Left lobe of liver (tissue), 2 donors: ENCODE measurements around the gene PIANP. TPM values are rescaled to one million over a fixed set of nuclear protein-coding genes. Genes with fewer than 3 reads are reported as not detected.

Source experiments
- ATAC-seq: fragments of 200-7000 bp; cut with Tn5 transposase; one replicate; pipeline ENCODE4 v1.9.1; 2020; ENCODE audit warnings: mild to moderate bottlenecking, moderate library complexity
- DNase-seq: peaks from one replicate; pipeline ENCODE4 v3.0.0-alpha.2; 2020; ENCODE audit warnings: low spot score
- total RNA-seq: library from RNA; stranded (reverse); gene quantifications from one replicate; pipeline ENCODE4 v1.2.1, GENCODE V29; 2021
- donor health status: DM: no; HTN: no; CAD: no; lungs with moderate emphysema.
- donor health status: DM: no; HTN: yes; CAD: no.

The PIANP gene
- total RNA-seq, 1 donor from 2014 or later, result not detected

DNA sequence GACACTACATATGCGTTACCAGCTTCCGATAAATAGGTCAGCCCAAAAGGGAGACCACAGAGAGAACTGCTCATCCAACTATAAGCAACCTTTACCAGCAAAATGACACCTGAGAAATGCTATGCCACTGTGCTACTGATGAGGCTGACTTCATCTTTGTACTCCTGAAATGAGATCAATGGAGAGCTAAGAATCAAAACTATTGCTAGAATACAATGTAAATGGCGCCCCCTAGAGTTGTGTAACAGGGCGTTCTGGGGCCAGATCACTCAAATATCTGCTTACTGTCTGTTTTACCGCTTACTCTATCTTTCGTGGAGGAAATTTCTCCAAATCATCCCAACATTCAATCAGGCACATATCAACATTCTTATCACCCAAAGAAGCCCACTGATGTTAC is 16.0 kb downstream of the PIANP start:
- ATAC-seq, result no peak
- DNase-seq, result no peak

DNA sequence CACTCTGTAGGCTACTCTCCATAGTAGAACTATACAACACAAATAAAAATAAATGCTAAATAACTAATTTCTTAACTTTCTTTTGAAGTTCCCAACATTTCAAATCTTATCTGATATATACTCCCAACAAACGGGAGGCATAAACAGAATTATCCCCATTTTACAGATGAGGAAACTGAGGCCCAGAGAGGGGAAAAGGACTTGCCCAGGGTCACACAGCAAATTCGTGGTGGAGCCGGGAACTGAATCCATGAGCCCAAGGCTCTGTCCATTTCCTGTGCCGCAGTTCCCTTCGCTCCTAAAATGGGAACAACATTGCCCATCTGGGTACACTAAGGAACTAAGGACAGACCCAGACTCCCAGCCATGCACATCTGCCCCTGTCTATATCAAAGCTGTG is 23.7 kb downstream of the PIANP start:
- ATAC-seq (no peak), DNase-seq (no peak)

DNA sequence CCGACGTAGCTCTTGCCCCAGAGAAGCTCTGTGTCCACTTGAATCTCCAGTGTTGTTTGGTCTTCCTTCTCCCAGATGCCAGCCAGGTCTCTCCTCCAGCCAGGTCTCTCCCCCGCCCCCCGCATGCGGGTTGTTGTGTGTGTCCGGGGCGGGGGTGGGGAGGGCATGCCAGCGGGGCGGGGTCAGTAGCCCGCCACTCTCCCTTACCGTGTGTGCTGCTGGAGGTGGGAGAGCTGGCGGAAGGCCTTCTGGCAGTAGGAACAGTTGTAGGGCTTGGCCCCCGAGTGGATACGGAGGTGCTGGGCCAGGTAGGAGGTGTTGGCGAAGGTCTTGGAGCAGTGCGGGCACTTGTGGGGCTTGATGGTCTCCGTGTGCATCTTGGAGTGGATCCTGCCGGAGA is 28.5 kb downstream of the PIANP start:
- ATAC-seq, result no peak
- DNase-seq, result no peak

DNA sequence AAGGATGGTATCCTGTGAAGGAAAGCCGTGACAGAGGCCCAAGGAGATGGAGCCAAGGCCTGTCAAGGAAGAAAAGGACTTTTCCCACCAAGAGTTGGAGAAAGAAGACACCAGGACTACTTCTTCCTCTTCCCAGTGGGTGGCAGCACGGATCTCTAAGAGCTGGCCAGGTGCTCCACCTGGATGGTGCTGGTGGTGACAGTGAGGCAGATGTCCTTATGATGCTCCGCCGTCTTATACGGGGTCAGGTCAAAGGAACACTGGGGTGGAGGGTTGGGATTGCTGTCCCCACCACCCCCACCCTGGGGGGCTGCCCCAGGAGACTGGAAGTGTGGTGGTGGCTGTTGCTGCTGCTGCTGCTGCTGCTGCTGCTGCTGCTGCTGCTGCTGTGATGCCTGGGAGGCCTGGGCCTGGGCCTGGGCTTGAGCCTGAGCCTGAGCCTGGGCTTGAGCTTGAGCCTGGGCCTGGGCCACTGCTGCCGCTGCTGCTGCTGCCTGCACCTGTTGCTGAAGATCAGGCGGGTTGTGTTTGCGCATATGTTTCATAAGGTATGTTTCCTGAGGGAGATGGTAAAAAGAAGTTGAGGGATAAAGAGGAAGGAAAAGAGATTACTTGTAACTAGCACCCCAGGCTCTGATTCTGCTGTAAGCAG is 32.9 kb downstream of the PIANP start:
- DNase-seq (no peak), ATAC-seq (peak; percentile 17)

DNA sequence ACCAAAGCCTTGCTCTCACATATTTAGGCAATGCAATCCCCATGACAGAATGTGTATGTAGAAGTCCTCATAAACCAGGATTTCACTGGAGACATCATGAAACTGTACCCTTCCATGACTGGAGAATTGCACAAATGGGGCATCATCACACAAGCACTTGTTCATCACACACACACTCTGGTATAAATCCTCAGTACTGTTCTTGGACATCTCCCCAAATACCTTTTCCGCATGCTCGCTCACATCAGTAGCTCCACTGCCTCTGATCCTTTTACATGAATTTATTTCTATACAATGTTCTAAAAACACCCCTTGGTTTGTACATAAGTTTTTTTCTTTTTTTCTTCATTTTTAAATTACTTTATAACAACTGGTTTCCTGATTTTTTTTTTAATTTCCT is 34.4 kb downstream of the PIANP start:
- DNase-seq (no peak), ATAC-seq (no peak)

DNA sequence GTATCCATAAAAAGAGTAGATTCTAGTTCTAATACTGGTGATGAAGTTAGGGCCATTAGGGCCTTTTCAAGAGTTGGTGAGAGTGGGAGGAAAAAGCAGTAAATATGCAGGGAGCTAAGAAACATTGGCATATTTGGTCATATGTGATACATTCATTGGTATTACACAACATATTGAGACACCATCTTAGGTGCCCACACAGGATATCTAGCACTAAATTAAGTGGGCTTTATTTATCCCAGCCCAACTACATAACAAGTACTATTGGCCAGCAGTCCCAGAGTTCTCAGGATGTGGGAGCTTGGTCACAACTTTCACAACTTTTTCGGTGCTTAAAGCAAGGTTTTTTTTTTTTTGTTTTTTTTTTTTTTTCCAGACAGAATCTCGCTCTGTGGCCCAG is 35.7 kb downstream of the PIANP start:
- DNase-seq (no peak), ATAC-seq (no peak)

DNA sequence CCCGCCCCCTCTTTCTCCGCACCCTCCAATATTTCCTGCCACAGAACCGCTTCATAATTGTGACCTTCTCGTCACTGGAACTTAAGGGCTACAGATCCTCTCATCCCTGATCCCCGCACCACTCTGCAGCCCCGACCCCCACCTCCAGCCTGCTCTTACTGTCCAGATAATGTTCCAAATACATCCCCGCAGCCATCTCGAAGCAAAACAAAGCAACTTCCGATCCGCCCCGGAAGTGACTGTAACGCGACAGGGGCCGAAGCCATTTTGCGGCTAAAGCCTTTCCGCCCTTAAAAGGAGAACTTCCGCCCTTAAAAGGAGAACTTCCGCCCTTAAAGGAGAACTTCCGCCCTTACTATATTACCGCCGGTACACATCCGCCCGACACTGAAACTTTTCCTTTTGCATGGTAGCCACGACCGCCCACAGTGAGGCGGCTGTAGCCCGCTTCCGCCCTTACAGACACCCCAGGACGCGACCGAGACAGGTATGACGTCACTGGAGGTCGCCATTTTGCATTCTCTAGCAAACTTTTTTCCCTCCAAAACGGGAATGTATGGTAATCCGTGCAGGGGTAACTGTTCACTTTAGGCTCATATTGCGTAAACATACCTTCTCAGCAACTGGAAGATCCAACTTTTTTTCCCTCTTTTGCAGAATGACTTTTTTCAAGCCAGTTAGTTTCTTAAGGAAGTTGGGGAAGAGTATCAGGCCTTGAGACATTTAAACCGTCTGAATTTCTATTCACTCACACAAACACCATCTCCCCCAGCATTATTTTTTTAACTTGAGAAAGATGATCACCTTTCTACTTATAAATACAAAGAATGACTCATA is 37.5 kb downstream of the PIANP start, which contains the start of gene ING4:
TSS of gene ING4 (minus strand) at position 214 of the 837 bp plus-strand sequence. CDS start at position 196, 18 bp downstream.
- DNase-seq, result peak; percentile 98
- peak; percentile 99 for ATAC-seq

DNA sequence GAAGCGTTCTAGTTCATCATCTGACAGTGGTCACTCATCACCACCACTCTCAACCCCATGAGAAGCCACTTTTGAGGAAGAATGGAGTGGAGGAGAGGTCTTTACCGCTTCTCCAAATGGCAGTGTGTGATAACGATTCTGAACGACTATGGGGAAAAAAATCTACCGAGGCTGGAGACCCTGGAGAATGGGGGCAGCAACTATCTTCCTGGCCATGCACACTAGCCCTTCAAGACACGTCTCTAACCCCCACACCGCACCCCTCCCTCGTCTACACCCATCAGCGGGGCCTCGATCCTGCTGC is 38.1 kb downstream of the PIANP start:
- DNase-seq, result no peak
- ATAC-seq, result no peak

DNA sequence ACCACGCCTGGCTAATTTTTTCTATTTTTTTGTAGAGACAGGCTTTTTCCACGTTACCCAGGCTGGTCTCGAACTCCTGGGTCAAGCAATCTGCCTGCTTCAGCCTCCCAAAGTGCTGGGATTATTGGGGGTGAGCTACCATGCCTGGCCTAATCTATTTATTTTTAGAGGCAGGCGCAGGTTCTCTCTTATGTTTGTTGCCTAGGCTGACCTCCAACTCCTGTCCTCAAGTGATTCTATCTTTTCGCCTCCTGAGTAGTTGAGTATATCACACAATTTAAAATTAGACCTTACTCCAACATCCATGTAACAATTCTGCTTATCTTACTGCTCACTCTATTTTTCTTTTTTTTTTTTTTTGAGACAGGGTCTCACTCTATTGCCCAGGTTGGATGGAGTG is 46.6 kb downstream of the PIANP start:
- DNase-seq (no peak), ATAC-seq (no peak)

DNA sequence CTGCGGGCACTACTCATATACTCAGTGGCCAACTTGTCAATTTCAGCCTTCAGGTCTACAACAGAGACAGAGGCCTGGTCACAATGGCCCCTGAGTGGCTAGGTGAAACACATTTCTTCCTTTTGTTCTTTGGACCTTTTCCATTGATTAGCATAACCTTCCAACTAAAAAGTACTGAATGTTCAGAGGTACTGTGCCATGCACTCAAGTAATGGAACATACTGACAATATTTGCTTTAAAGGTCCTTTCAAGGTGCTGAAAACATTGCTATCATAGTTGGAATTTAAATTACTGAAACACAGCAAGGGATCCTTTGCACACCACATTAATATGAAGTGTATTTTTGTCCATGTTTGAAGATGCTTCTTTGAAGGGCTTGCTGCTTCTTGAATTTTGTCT is 47.3 kb downstream of the PIANP start:
- DNase-seq, result no peak
- no peak for ATAC-seq

DNA sequence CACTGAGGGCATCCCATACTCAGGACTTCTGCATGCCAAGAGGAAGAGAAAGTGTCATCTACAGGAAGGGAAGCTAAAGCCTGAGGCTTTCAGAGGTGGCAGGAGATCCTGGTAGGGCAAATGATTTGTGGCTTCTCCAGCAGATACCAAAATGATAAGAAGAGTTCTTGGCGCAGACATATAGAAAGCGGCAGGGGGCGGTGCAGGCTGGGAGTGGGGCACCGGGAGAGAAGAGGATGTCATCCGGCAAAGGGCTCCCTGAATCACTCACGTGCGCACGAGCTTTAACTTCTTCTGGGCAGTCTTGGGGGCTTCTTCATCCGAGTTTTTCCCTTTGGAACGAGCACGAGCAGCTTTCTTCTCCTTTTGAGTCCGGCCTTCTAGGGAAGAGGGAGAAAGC is 48.2 kb downstream of the PIANP start:
- no peak for DNase-seq

DNA sequence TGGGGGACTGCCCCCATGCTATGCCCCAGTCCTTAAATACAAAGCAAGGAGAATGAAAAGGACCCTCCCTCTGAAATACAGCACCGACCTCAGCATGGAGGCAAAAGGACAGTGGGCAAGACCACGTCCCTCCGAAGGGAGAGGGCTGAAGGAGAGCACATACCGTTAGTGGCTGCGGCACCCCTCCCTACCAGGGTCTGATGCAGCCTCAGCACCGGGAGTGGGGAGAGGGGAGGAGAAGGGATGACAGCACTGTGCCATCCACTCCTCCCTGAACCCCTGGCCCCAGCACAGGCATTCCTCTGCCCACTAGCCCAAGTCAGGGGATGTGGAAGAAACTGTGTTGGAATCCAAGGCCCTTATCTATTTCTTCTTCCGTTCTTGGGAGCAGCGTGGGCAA is 49.8 kb downstream of the PIANP start:
- ATAC-seq, result no peak

More for the DNA sequence above, 48.2 kb downstream of the PIANP start:
- no peak for ATAC-seq

DNA sequence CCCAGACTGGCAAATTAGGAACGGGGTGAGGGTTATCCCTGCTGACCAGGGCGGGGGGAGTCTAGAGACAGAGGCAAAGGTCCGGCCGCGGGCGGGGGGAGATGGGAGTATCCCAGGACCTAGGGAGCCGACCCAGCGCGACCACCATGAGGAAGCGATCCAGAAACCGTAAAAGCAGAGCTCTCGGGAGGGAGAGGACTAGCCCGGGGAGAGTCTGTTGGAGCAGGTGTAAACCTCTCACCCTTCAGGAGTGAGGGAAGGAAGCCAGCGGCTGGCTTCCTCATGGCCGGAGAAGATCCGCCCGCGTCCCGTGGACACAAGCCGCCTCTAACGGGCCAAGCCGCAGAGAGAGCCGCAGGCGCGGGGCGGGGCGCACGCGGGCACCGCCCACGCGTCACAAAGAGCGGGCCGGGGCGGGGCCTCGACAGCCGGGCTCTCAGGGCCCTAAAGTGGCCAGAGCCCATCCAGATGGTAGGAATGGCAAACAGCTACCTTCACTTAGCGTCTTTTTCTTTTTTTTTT is 53.5 kb downstream of the PIANP start, which contains the start of gene ACRBP:
TSS of gene ACRBP (minus strand) at position 350 of the 522 bp plus-strand sequence. CDS start at position 284, 66 bp downstream.
- peak; percentile 76 for DNase-seq

More for the DNA sequence above, 49.8 kb downstream of the PIANP start:
- no peak for DNase-seq

DNA sequence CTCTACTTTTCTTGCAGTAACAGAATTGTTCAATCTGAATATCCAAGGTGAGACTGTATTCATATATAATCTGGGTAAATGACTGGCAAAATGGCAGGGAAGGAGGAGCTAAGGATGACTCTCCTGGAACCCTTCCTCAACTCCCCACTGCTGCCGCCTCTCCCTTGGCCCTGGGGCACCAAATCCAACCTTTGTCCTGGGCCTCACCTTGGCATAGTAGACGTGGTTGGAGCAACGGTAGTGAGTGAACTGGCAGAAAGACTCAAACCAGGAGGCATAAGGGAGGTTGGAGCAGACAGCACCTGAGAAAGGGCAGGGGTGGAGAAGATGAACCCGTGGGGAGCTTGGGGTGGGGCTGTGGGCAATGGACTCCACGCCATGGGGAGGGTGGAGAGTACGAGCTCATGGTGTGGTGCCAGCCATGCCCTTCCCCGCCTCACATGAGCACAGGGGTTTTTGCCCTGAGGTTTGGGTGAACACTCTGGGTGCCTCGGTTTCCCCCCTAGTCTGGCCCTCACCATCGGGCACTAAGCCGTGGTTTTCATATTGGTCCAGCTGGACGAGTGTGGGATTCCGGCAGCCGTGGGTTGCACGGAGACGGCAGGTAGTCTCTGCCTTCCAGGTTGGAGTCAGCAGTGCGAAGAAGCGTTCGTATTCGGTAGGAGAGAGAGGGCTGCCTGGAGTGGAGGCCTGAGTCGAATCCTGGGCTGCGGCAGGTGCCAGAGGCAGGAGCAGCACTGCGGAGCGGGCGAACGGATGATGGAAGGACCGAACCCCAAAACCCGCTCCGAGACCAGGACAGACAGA is 54.1 kb downstream of the PIANP start:
- peak; percentile 15 for ATAC-seq

More for the DNA sequence above, 53.5 kb downstream of the PIANP start, which contains the start of gene ACRBP:
- peak; percentile 96 for ATAC-seq

DNA sequence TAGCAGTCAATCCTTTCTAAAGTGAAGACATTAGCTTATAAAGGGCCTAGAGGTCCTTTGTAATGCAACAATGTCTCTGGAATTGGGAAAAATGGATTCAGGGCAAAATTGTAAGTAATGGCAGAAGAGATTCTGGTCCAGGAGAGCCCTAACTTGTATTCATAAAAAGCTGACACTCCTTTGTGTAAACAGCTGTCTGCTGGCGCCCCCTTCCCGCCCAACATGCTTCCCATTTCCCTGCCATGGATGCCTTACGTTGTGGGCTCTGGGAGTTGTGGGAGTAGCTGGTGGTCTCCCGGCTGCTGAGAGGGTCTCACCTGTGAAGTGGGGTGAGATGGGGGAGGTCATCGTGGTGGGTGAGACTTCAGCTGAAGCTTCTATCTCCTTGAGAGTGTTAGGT is 55.7 kb downstream of the PIANP start:
- ATAC-seq (no peak), DNase-seq (no peak)

More for the DNA sequence above, 54.1 kb downstream of the PIANP start:
- DNase-seq, result no peak

DNA sequence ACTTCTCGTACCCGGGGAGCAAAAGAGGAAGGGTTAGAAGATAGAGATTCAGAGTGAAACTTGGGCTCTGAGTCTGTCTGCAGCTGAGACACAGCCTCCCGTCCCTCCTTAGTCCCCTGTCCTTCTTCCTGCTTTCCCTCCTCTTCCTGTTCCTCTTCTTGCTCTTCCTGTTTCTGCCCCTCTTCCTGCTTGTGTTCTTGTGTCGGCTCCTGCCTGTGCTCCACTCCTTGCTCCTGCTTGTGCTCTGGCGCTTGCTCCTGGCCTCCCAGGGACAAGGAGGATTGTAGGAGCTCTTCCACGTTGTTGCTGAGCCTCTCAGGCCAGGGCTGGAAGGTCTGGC is 56.4 kb downstream of the PIANP start:
- peak; percentile 15 for ATAC-seq
- no peak for DNase-seq

Other genes starting within 250 kb of the PIANP start
- 15.8 TPM for gene TAPBPL, start 248.8 kb downstream of the PIANP start, total RNA-seq
- 6.1 TPM for gene VAMP1, start 230.1 kb downstream of the PIANP start, total RNA-seq
- gene MRPL51, start 207.6 kb downstream of the PIANP start, total RNA-seq, result 84.1 TPM
- gene NCAPD2, start 206.7 kb downstream of the PIANP start, total RNA-seq, result 9.0 TPM
- 1,145 TPM for gene GAPDH, start 166.3 kb downstream of the PIANP start, total RNA-seq
- gene IFFO1, start 144.8 kb downstream of the PIANP start, total RNA-seq, result 8.8 TPM
- 14.9 TPM for gene NOP2, start 132.5 kb downstream of the PIANP start, total RNA-seq
- 87.3 TPM for gene CHD4, start 93.4 kb downstream of the PIANP start, total RNA-seq
- gene LPAR5, start 64.9 kb downstream of the PIANP start, total RNA-seq, result 0.88 TPM
- gene ACRBP, start 53.4 kb downstream of the PIANP start, total RNA-seq, result 3.2 TPM
- 14.4 TPM for gene ING4, start 37.7 kb downstream of the PIANP start, total RNA-seq
- 20.3 TPM for gene ZNF384, start 11.4 kb downstream of the PIANP start, total RNA-seq
- gene COPS7A, start 23.2 kb upstream of the PIANP start, total RNA-seq, result 31.1 TPM
- gene MLF2, start 52.3 kb upstream of the PIANP start, total RNA-seq, result 133 TPM
- gene PTMS, start 65.5 kb upstream of the PIANP start, total RNA-seq, result 406 TPM
- 2.8 TPM for gene LAG3, start 71.7 kb upstream of the PIANP start, total RNA-seq
- gene CD4, start 88.7 kb upstream of the PIANP start, total RNA-seq, result 22.7 TPM
- gene GPR162, start 121.0 kb upstream of the PIANP start, total RNA-seq, result 1.3 TPM
- gene P3H3, start 127.6 kb upstream of the PIANP start, total RNA-seq, result 1.4 TPM
- 0.08 TPM for gene GNB3, start 140.1 kb upstream of the PIANP start, total RNA-seq
- gene CDCA3, start 150.5 kb upstream of the PIANP start, total RNA-seq, result 0.58 TPM
- gene USP5, start 151.3 kb upstream of the PIANP start, total RNA-seq, result 48.0 TPM
- 300 TPM for gene TPI1, start 166.7 kb upstream of the PIANP start, total RNA-seq
- 4.7 TPM for gene SPSB2, start 172.5 kb upstream of the PIANP start, total RNA-seq
- 1.9 TPM for gene LRRC23, start 204.0 kb upstream of the PIANP start, total RNA-seq
- gene ENO2, start 213.8 kb upstream of the PIANP start, total RNA-seq, result 3.6 TPM
- gene ATN1, start 227.1 kb upstream of the PIANP start, total RNA-seq, result 22.0 TPM
- not detected for gene RNU7-1, start 243.0 kb upstream of the PIANP start, total RNA-seq
- 86.3 TPM for gene C12orf57, start 243.2 kb upstream of the PIANP start, total RNA-seq